HG02610 (cell line): Measurements from ENCODE around the gene NDUFB3.
A peak's percentile ranks its signal among the peaks of the same experiment; 100 is the strongest.
"Not testable (repeated sequence)": the region's sequence is repeated elsewhere in the genome, so short reads cannot be mapped to it uniquely, and the experiment has no call there.

ENCODE experiments used
- ATAC-seq: cut with Tn5 transposase; IDR thresholded peaks from one replicate; pipeline ENCODE4 v1.9.1; 2021; ENCODE audit warnings: mild to moderate bottlenecking, moderate library complexity; ENCODE audit not compliant: unreplicated experiment

The NDUFB3 gene

DNA sequence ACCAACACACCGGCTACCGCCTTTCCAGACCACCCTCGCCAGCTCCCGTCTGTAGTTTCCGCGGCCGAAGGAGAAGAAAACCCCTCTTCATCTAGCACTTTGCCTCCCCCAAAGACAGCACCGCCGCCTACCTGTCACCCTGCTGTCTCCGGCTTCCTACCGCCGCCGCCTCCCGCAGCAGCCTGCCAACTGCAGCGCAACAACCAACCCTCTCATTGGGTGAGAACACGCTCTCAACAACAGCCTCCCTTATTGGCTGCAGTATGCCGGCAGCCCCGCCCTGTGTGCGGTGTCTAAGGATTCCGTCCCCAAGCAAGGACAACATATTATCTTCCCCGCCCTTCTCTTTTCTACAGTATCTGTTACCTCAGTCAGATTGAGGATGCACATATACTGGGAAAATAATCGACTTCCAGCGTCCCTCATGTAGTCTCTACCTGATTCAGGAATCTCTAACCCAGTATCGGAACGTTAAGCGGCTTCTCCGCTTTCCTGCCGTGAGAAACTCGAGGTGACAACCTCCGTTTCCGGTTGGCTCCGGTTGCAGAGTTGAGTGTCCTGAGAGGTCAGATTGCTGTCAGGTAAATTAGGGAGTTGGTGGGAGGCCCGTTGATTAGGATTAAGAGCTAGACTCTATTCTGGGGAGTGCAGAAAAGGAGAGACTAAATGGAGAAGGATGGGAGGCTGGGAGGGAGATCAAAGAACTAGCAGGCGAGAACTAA lies at the start of gene NDUFB3, which contains the start of gene HYCC2:
Gene NDUFB3, plus strand, starts transcription at position 523 of the 722 bp plus-strand sequence. CDS start 6,882 bp downstream, outside the sequence.
Gene HYCC2, minus strand, starts transcription at position 193 of the 722 bp plus-strand sequence. CDS start 47,662 bp downstream, outside the sequence.
- ATAC-seq, result peak; percentile 99

DNA sequence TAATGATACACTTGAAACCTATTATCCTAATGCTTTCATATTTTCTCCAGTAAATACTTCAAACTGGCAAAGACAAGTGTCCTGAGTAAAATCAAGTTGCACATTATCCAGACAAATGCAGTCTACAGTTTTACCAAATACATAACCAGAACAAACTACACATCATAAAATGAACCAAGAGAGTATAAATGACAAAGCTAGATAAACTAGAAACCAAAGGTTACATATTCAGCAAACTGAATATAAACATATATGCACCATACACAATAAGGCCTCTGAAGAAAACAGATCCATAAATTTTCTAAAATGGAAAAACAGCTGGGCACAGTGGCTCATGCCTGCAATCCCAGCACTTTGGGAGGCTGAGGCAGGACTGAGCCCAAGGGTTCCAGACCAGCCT lies 47.3 kb upstream of the NDUFB3 start:
- ATAC-seq, result no peak

DNA sequence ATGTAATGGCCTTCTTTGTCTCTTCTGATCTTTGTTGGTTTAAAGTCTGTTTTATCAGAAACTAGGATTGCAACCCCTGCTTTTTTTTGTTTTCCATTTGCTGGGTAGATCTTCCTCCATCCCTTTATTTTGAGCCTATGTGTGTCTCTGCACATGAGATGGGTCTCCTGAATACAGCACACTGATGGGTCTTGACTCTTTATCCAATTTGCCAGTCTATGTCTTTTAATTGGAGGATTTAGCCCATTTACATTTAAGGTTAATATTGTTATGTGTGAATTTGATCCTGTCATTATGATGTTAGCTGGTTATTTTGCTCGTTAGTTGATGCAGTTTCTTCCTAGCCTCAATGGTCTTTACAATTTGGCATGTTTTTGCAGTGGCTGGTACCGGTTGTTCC lies 37.4 kb upstream of the NDUFB3 start:
- not testable (repeated sequence) for ATAC-seq

DNA sequence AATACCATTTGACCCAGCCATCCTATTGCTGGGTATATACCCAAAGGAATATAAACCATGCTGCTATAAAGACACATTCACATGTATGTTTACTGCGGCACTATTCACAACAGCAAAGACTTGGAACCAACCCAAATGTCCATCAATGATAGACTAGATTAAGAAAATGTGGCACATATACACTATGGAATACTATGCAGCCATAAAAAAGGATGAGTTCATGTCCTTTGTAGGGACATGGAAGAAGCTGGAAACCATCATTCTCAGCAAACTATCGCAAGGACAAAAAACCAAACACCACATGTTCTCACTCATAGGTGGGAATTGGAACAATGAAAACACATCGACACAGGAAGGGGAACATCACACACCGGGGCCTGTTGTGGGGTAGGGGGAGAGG lies 33.4 kb upstream of the NDUFB3 start:
- ATAC-seq, result not testable (repeated sequence)

DNA sequence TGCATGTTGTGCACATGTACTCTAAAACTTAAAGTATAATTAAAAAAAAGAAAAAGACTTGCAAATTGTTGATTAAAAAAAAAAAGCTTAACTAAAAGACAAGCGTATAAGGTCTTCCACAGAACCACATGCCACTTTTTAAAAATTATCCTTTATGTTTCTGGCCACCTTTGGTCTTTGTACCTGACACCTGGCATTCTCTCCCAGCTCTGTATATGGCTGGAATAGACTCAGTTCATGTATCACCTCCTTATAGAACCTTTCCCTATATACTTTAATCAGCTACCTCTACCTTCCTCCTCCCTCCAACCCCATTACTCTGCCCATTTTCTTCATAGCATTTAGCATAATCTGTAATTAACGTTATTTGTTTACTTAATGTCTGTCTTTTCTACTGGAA lies 32.9 kb upstream of the NDUFB3 start:
- no peak for ATAC-seq

DNA sequence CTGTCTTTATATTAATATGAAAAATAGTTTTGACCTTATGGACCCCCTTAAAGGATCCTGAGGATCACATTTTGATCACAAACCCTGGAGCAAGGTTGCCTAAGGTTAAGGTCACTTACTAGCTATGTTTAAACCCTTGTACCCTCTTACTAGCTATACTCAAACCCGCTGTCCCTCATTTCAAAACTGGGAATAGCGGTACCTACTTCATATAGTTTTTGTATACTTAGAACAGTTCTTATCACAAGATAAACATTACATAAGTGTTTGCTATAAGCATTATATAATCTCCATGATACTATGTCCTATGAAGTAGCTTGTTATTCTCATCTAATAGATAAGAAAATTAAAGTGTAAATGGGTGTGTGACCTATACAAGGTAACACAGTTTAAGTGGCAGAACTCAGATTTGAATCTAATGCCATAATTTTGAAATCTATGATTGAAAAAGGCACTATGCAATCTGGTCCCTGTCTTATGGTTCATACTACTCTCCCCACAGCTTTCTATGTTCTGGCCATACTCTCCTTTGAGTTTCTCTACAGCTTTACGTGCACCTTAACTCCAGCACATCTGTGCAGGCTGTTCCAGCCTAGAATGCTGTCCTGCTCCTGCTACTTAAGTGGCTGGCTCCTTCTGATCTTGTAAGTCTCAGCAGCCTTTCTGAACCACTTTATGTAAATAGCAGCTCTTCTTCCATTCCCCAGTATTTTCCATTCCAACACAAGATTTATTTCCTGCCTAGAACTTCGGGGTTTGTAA lies 30.8 kb upstream of the NDUFB3 start:
- ATAC-seq, result no peak

DNA sequence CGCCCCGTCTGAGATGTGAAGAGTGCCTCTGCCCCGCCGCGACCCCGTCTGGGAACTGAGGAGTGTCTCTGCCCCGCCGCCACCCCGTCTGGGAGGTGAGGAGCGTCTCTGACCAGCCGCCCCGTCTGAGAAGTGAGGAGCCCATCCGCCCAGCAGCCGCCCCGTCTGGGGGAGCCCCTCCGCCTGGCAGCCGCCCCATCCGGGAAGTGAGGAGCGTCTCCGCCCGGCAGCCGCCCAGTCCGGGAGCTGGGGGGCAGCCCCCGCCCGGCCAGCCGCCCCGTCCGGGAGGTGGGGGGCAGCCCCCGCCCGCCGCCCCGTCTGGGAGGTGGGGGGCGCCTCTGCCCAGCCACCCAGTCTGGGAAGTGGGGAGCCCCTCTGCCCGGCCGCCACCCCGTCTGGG lies 29.4 kb upstream of the NDUFB3 start:
- ATAC-seq, result not testable (repeated sequence)

DNA sequence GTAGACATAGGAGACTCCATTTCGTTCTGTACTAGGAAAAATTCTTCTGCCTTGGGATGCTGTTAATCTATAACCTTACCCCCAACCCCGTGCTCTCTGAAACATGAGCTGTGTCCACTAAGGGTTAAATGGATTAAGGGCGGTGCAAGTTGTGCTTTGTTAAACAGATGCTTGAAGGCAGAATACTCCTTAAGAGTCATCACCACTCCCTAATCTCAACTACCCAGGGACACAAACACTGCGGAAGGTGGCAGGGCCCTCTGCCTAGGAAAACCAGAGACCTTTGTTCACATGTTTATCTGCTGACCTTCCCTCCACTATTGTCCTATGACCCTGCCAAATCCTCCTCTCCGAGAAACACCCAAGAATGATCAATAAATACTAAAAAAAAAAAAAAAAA lies 28.8 kb upstream of the NDUFB3 start:
- not testable (repeated sequence) for ATAC-seq

DNA sequence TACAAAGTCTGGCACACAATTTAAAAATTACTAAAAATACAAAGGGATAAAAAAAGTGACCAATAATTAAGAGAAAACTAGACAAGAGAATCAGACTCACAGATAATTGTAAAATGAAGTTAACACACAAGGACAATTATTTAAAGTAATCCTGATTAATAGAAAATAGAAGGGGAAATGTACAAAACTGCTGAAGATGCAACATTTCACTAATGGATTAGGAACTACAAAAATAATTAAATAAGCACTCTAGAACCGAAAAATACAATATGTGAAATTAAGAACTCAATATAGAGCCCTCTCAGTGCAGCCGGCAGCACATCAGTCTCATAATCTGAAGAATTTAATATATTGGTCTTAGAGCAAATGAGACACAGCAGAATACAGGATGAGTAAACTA lies 24.9 kb upstream of the NDUFB3 start:
- no peak for ATAC-seq

DNA sequence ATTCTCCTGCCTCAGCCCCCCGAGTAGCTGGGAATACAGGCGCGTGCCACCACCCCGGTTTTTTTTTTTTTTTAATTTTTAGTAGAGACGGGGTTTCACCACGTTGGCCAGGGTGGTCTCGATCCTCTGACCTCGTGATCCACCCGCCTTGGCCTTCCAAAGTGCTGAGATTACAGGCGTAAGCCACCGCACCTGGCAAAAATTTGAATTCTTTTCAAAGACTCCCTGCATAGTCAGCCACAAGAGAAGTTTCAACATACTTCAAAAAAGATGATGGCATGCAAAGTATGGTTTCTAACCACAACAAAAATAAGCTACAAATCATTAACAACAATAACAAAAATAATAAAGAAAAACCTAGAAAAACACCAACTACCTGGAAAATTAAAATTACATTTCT lies 22.3 kb upstream of the NDUFB3 start:
- ATAC-seq, result no peak

DNA sequence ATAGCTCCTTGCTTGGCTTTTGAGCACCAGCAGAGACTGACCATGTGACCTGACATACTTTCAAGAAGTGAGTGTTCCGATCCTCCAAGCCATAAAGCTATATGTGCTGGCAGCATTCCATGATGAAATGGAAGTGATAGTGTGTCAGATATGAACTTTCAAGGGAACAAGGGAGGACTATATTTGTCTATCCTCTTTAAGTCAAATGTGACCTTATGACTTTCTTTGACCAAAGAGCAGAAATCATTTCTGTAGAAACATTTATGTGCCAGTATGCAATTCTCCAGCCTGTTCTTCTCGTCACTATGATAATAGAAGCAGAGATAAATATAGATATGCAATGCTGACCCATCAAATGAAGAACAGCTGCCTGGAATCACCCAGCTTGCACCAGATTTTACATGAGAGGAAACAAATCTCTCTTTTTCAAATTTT lies 14.7 kb upstream of the NDUFB3 start:
- no peak for ATAC-seq

DNA sequence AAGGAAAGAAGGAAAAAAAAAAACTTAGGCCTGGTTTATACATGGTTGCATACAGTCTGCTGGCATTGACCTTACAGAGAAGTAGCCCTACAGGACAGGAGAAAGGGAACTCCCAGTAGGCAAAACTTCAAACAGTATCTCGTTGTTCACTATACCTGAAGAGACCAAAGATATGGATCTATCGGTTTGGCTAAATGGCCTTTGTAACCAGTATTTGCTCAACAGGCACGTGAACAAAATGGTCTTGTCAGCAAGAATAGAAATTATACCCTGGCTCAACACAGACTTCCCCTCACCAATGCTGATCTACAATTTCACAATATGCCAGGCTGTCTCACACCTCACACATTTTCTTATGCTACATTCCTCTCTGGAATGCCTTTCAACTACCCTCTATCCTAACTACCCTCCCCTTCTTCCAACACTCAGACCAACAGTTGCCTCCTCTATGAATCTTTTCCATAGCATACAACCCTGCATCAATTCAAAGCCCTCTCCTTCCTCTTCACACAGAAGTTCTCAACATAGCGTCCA lies 14.0 kb upstream of the NDUFB3 start:
- ATAC-seq, result no peak

DNA sequence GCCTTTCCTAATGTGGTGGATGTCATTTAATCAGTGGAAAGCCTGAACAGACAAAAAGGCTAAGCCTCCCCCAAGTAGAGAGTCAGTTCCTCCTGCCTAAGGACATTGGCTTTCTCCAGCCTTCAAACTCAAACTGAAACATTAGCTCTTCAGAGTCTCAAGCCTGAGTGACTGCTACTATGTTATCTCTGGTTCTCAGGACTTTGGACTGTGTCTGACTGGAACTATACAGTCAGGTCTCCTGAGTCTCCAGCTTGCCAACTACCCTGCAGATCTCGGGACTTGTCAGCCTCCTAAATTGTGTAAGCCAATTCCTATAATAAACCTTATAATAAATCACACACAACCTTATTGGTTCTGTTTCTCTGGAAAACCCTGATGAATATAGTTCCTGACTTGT lies 12.9 kb upstream of the NDUFB3 start:
- no peak for ATAC-seq

DNA sequence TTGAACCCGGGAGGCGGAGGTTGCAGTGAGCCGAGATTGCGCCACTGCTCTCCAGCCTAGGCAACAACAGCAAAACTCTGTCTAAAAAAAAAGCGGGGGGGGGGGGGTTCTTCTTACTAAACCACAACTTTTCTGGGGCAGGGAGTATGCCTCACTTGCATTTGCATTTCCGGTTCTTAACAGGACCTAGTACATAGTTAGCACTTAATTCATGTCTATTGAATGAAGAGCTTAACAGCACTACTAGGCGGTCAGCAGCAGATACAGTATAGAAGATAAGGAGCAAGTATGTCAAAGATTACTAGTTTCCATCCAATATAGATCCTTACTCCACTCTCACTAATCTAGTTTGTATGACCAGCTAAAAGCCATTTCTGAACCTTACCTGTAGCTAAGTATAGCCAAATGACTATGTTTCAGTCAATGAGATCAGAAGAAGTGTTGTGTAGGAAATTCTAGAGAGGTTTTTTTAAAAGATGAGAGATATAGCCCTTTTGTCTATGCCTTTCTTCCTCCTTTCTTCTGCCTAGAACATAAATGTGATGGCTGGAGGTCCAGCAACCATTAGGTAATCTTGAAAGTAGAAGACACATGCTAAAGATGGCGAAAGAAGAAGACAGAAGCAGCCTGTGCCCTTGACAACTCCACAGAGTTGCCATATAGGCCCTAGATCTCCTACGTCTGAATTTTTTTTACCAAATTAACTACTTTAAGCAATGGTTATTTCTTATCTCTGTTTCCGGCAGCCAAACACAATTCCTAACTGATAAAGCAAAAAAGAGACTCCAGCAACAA lies 11.6 kb upstream of the NDUFB3 start:
- ATAC-seq, result no peak

DNA sequence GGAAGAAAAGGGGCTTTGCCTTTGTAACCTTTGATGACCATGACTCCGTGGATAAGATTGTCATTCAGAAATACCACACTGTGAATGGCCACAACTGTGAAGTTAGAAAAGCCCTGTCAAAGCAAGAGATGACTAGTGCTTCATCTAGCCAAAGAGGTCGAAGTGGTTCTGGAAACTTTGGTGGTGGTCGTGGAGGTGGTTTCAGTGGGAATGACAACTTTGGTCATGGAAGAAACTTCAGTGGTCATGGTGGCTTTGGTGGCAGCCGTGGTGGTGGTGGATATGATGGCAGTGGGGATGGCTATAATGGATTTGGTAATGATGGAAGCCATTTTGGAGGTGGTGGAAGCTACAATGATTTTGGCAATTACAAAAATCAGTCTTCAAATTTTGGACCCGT lies 8.3 kb upstream of the NDUFB3 start:
- not testable (repeated sequence) for ATAC-seq

DNA sequence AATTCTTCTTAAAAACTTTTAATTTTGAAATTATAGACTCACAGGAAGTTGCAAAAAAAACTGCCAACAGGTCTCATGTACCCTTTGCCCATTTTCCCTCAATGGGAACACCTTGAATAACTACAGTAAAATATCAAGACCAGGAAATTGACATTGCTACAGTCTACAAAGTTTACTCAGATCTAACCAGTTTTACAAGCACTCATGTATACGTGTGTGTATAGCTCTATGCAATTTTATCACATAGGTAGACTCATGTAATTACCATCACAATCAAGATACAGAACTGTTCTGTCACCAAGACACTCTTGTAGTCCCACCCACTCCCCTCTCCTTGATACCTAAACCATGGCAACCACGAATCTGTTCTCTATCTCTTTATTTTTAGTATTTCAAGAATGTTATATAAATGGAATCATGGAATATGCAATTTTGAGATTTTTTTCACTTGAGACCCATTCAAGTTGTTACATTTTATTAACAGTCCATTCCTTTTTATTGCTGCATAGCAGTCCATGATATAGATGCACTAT lies 6.9 kb upstream of the NDUFB3 start:
- ATAC-seq, result no peak

DNA sequence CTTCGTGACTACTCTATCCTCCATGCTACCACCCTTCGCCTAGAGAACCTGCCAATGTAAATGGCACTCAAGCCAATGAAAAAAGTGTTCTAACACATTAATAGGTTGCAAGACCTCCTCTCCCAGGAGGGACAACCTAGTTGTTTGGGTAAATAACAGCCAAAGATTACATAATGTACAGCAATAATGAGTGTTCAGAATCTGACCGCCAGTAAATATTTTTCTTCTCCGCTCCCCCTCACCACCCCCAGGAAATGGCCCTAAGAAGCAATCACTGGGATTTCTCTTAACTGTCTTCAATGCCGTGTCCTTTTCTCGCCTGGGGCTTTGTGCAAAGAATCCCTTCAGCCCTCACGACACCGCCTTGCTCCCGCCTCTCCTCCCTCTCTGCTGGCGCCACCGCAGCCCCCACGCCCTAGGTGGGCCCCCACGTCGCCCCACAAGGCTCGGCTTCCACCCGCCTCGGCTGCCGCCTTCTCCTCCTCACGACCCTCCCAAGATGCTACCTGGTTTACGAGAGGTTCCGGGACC lies 788 bp upstream of the NDUFB3 start:
- peak; percentile 7 for ATAC-seq

DNA sequence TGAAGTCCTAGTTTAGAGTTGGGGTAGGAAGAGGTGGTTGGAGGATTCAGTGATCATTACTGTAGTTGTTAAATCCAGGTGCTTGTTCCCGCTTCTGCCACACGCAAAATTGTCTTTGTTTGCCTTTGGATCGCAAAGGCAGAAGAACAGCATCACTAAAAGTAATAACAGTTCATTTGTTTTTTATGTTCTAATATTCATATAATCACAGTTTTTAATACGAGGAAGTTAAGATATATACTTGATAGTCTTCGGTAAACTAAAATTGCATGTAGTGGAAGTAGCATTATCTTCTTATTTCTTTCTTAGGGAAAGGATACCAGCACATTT lies 365 bp downstream of the NDUFB3 start:
- ATAC-seq, result peak; percentile 1

DNA sequence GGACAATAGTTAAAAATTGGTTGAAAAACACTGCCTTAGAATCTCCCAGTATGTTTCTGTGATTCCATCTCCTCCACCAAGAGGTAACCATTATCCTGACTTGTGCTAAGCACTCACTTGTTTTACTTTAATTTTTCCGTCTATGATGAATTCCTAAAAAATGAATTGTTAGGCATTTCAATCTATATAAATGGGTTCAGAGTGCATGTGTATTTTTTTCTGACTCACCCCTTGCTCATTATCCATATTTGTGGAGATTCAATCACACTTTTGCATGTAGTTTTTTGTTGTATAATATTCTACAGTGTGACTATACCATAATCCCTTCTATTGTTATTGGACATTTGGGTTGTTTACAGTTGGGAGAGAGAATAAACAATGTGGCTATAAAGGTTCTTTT lies 1.3 kb downstream of the NDUFB3 start:
- no peak for ATAC-seq

DNA sequence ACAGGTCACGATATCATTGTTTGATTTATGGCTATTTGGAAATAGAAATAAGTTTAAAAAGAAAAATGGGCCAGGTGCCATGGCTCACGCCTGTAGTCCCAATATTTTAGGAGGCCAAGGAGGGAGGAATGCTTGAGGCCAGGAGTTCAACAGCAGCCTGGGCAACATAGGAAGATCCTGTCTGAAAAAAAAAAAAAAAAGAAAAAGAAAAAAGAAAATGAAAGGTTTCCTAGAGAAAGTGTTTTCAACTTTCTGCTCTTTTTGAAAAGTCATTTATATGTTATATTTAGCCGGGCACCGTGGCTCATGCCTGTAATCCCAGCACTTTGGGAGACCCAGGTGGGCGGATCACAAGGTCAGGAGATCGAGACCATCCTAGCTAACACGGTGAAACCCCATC lies 3.2 kb downstream of the NDUFB3 start:
- no peak for ATAC-seq

DNA sequence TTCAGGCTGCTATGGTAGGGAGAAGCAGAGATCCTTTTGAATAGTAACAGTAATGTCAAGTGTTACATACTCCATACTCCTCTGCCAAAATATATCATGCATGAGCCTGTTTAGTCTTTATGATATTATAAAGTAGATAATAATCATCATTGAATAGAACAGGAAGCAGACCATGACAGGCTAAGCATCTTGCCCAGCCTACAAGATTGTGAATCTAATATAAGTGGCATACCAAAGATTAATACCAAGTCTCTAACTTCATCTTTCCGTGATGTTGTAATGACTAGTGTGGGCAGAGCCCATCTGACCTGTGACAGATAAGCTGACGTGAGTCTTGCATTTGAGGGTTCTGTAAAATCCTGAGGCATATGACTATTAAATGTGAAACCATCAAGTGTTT lies 13.1 kb downstream of the NDUFB3 start:
- ATAC-seq, result no peak
